ENCODE results near the gene EPB41L5.

- TF ChIP-seq CTCF (IDR thresholded peaks at IDR 0.05) (no peak), POLR2A (IDR thresholded peaks at IDR 0.05) (no peak), EP300 (IDR thresholded peaks at IDR 0.05) (no peak), POLR2AphosphoS5 (IDR thresholded peaks at IDR 0.05) (no peak)
Measured at GRCh38 chr2:120226316-120226715, 213.4 kb downstream of the EPB41L5 start.

Data from sigmoid colon (tissue), 4 donors.